Bronchial epithelial cell (primary cell): Measurements from ENCODE around the gene ACSM3. TPM values are rescaled to one million over a fixed set of nuclear protein-coding genes. Genes with fewer than 3 reads are reported as not detected.

ENCODE experiments used
- DNase-seq: peaks from one replicate; pipeline ENCODE4 v3.0.0-alpha.2; 2010; ENCODE audit warnings: low read depth
- FAIRE-seq: peaks from 2 replicates; lab custom pipeline; 2011; peaks lifted over from hg19 to GRCh38; lab: Jason Lieb, UNC
- H3K27me3 ChIP-seq: 2 replicates; pipeline ENCODE4 v1.5.1; 2011; ENCODE audit warnings: low read length; ENCODE audit not compliant: control insufficient read depth, insufficient read depth
- H3K36me3 ChIP-seq: 2 replicates; pipeline ENCODE4 v1.5.1; 2011; ENCODE audit warnings: low read length; ENCODE audit not compliant: control insufficient read depth, insufficient read depth
- H3K4me3 ChIP-seq: 2 replicates; pipeline ENCODE4 v1.5.1; 2011; ENCODE audit warnings: mild to moderate bottlenecking, low read depth, low read length, control low read depth
- CTCF ChIP-seq: IDR thresholded peaks from 2 replicates; pipeline ENCODE4 v1.5.1; 2011; ENCODE audit warnings: mild to moderate bottlenecking, moderate library complexity, low read length, control low read depth, inconsistent platforms; ENCODE audit not compliant: insufficient read depth, severe bottlenecking
- total RNA-seq: library from RNA; depleted of rRNA; stranded (reverse); fragments of >200 nt; gene quantifications from 2 replicates; pipeline ENCODE4 v1.2.1, GENCODE V29; 2014

ACSM3 gene
- total RNA-seq, 1 donor from 2014 or later: 1.8 TPM

GRCh38 chr16:20734056-20734455, 29.8 kb upstream of the ACSM3 start:
- Histone ChIP-seq H3K4me3 (no peak overlapping the region), H3K27me3 (no peaks in the 10 kb centered on the region), H3K36me3 (peaks cover 11% of the 10 kb centered on the region)
- no peak for FAIRE-seq
- no peak for DNase-seq
- TF ChIP-seq CTCF: no peak

DNA sequence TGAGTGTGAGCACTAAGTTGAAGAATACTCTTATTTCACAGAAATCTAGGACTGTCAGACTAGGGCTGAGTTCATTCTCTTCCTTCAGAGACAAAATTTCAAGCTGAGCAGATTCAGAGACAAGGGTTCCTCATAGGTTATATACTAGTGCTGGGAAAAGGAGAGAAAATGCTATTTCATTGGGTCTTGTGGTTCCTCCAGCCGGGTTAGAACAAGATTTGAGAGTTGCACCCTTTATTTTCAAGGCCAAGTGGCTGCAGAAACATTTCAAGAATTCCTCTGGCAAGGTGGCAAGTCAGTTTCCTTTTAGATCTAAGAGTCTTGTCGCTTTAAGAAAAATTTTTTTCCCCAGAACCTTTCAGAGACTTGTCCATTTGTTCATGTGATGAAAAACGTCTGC, 29.0 kb upstream of the ACSM3 start:
- no peak overlapping the region for H3K4me3 ChIP-seq
- no peaks in the 10 kb centered on the region for H3K27me3 ChIP-seq
- peaks cover 11% of the 10 kb centered on the region for H3K36me3 ChIP-seq
- TF ChIP-seq CTCF: no peak
- FAIRE-seq (no peak), DNase-seq (no peak)

DNA sequence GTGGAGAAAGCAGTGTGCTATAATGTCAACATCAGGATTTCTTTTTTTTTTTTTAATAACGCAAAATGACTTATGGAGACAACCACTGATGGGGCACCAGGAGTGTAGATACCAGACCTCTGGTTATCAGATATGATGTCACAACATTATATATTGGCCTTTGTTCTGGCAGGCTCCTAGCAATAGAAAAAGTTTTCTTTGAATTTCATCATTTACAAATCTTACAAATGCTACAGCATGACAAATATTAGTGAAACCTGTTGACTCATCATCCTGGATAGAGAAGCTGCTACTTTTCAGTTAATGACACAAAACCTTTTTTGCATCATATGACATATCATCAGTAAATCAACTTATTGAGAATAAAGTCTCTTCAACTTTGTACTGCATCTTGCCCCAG, 28.3 kb upstream of the ACSM3 start:
- TF ChIP-seq CTCF: no peak
- no peaks in the 10 kb centered on the region for H3K27me3 ChIP-seq
- H3K36me3 ChIP-seq: peaks cover 11% of the 10 kb centered on the region
- DNase-seq (peak; percentile 33), FAIRE-seq (no peak)
- no peak overlapping the region for H3K4me3 ChIP-seq

DNA sequence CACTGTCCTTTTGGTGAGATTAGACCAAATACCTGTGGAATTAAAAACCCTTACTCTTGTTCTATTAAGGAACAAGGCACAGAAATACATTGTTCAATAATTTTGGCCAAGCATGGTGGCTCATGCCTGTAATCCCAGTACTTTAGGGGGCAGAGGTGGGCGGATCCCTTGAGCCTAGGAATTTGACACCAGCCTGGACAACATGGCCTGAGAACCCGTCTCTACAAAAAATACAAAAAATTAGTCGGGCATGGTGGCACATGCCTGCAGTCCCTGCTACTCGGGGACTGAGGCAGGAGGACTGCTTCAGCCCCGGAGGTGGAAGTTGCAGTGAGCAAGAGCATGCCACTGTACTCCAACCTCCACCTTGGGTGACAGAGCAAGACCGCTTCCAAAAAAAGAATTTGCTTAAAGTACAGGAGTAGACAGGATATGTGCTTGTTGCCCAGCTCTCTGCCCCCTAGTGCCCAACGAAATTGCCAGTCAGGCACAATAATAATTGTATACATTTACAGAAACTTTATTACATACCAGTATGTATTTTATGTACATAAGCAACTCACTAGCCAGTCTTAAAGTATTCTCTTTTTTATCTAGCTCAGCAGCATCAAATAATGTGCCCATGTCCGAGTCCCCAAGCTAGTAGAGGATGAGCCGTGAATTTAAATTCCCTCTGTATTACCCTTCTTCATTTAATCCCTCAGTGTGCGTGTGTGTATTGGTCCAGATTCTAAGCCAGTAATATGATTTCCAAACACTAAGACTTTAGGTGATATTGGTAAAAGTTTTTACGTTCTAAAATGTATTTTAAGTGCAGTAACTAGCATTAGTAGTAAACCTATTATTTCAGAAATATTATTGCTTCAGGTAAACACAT, 23.6 kb upstream of the ACSM3 start:
- peak; percentile 39 for DNase-seq
- no peak for FAIRE-seq
- H3K4me3 ChIP-seq: peak overlapping the region; percentile 99
- peak; percentile 44 for TF ChIP-seq CTCF
- H3K36me3 ChIP-seq: peaks cover 11% of the 10 kb centered on the region
- no peaks in the 10 kb centered on the region for H3K27me3 ChIP-seq

GRCh38 chr16:20740901-20741521, 22.8 kb upstream of the ACSM3 start:
- DNase-seq: peak; percentile 67
- Histone ChIP-seq H3K4me3 (peak overlapping the region; percentile 99), H3K27me3 (no peaks in the 10 kb centered on the region), H3K36me3 (peaks cover 11% of the 10 kb centered on the region)
- no peak for TF ChIP-seq CTCF
- FAIRE-seq: no peak
